Measurements from ENCODE around the gene PROP1.
"Not testable (repeated sequence)": the region's sequence is repeated elsewhere in the genome, so short reads cannot be mapped to it uniquely, and the experiment has no call there.

PROP1 gene

DNA sequence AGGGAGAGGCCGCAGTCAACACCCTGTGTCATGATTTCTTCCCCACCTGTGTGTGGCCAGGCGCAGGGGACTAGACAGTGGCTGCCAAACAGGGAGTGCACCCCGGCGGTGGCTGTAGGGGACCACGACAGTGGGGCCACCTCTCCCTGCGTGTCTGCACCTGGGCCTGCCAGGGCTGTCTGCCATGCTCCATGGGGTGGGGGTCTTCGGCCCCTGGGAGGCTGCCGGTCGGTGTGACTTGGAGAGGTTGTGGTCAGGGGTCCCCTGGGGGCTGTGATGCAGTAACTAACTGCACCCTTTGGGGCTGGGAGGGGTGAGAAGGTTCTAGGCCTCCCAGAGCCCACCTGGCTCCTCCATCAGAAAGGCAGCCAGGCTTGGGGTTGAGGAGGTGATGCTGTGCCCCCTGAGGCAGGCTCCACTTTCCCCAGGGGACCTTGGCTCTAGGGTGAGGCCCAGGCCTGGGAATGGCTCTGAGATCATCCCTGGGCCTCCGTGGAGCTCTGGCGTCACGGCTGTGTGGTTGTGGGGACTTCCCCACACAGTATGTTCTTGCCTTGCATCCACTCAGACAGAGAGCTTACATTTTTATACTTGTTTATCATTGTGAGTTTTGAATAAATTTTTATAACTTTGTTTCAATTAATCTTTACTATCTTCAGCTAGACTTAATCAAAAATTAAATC lies 50.3 kb downstream of the PROP1 start:
- H3K27me3 ChIP-seq (ENCODE audit: control insufficient read depth, insufficient read depth, low read length, poor library complexity, severe bottlenecking): peaks cover 13% of the 10 kb centered on the region
- WGBS, 2 experiments: 95 to 98% methylated on average over 10 of the region's 12 CpGs
- not testable (repeated sequence) for H3K9me3 ChIP-seq (ENCODE audit: control insufficient read depth, low read length); H3K4me1 ChIP-seq (ENCODE audit: control insufficient read depth, insufficient read depth, low read length); H3K36me3 ChIP-seq (ENCODE audit: control insufficient read depth, insufficient read depth, low read length); H3K4me3 ChIP-seq (ENCODE audit: insufficient read depth, low read depth, low read length); H3K27ac ChIP-seq (ENCODE audit: insufficient read depth, low read depth, low read length, poor library complexity, severe bottlenecking)

GRCh38 chr5:177945145-177945544 lies 50.9 kb downstream of the PROP1 start:
- H3K9me3 ChIP-seq (ENCODE audit: control insufficient read depth, low read length); H3K4me3 ChIP-seq (ENCODE audit: insufficient read depth, low read depth, low read length); H3K36me3 ChIP-seq (ENCODE audit: control insufficient read depth, insufficient read depth, low read length); H3K4me1 ChIP-seq (ENCODE audit: control insufficient read depth, insufficient read depth, low read length); H3K27ac ChIP-seq (ENCODE audit: insufficient read depth, low read depth, low read length, poor library complexity, severe bottlenecking): not testable (repeated sequence)
- 95 to 96% methylated on average over 13 of the region's 13 CpGs for WGBS, 2 experiments
- peaks cover 15% of the 10 kb centered on the region for H3K27me3 ChIP-seq (ENCODE audit: control insufficient read depth, insufficient read depth, low read length, poor library complexity, severe bottlenecking)

DNA sequence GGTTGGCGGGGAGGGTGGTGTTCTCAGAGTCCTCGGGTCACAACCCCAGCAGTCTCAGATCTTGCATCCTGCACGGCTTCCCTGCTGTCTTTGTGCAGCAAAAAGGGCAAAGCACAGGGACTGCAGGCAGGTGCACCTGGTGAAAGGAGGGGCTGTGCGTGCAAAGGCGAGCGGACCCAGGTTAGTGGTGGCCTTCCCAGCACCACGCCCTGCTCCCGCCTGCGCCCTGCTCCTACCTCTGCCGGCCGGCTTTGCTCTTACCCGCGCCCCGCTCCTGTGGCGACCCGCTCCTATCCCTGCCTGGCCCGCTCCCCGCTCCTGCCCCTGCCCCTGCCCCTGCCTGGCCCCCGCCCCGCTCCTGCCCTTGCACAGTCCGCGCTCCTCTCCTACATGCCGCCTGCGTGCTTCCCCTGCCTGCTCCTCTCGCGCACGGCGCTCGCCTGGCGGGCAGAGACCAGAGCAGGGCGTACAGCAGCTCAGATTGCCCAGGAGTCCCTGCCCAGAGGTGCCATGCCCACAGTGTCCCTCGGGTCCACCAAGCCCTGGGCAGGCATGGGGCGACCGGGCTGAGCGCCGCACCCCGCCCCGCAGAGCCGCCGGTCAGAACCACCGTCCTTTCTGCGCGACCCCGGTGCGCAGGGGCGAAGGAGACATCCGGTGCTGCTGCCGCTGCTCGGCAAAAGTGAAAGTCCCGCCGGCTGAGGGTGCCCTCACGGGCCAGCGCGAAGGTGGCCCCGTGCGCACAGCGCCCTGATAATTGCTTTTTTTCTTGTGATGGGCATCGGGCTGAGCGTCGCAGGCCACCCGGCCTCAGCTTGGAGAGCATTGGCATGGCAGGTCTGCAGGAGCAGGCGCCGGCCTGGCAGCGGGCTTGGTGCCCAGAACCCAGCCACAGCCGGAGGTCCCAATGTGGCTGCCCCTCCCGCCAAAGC lies 52.0 kb downstream of the PROP1 start:
- not testable (repeated sequence) for H3K36me3 ChIP-seq (ENCODE audit: control insufficient read depth, insufficient read depth, low read length); H3K4me1 ChIP-seq (ENCODE audit: control insufficient read depth, insufficient read depth, low read length); H3K27ac ChIP-seq (ENCODE audit: insufficient read depth, low read depth, low read length, poor library complexity, severe bottlenecking); H3K9me3 ChIP-seq (ENCODE audit: control insufficient read depth, low read length)
- peaks cover 25% of the 10 kb centered on the region for H3K27me3 ChIP-seq (ENCODE audit: control insufficient read depth, insufficient read depth, low read length, poor library complexity, severe bottlenecking)
- 6 to 10% methylated on average over 33 to 34 of the region's 66 CpGs for WGBS, 2 experiments
- H3K4me3 ChIP-seq (ENCODE audit: insufficient read depth, low read depth, low read length): peak overlapping the region; percentile 18

- H3K9me3 ChIP-seq (ENCODE audit: control insufficient read depth, low read length); H3K4me3 ChIP-seq (ENCODE audit: insufficient read depth, low read depth, low read length); H3K27ac ChIP-seq (ENCODE audit: insufficient read depth, low read depth, low read length, poor library complexity, severe bottlenecking); H3K4me1 ChIP-seq (ENCODE audit: control insufficient read depth, insufficient read depth, low read length); H3K36me3 ChIP-seq (ENCODE audit: control insufficient read depth, insufficient read depth, low read length): not testable (repeated sequence)
- H3K27me3 ChIP-seq (ENCODE audit: control insufficient read depth, insufficient read depth, low read length, poor library complexity, severe bottlenecking): peaks cover 34% of the 10 kb centered on the region
- WGBS, 2 experiments: 100% methylated on average over 1 of the region's 3 CpGs; no CpG with 5 or more reads in 1 of the 2 experiments
Measured at GRCh38 chr5:177942896-177943295, 53.1 kb downstream of the PROP1 start.

Measured in ectodermal cell (in vitro differentiated cells).